Measurements from ENCODE around the gene AHNAK2. TPM values are rescaled to one million over a fixed set of nuclear protein-coding genes. Genes with fewer than 3 reads are reported as not detected.

The AHNAK2 gene
- polyA plus RNA-seq, 1 donor: 2.2 TPM

GRCh38 chr14:104973385-104974145 is 4.6 kb downstream of the AHNAK2 start:
- no peak for DNase-seq

- DNase-seq: no peak
These were observed 5.1 kb downstream of the AHNAK2 start for GRCh38 chr14:104973135-104973384.

- DNase-seq: no peak
These were observed 5.7 kb downstream of the AHNAK2 start for GRCh38 chr14:104972301-104973134.

GRCh38 chr14:104971447-104972240 is 6.5 kb downstream of the AHNAK2 start:
- no peak for DNase-seq

- DNase-seq: no peak
These were observed 7.7 kb downstream of the AHNAK2 start for GRCh38 chr14:104970231-104971068.

GRCh38 chr14:104969741-104970230 is 8.4 kb downstream of the AHNAK2 start:
- DNase-seq: no peak

- no peak for DNase-seq
These were observed 9.4 kb downstream of the AHNAK2 start for GRCh38 chr14:104968541-104969401.

- DNase-seq: no peak
These were observed 10.0 kb downstream of the AHNAK2 start for GRCh38 chr14:104968153-104968527.

GRCh38 chr14:104967386-104968152 is 10.6 kb downstream of the AHNAK2 start:
- DNase-seq: no peak

GRCh38 chr14:104966981-104967385 is 11.2 kb downstream of the AHNAK2 start:
- DNase-seq: no peak

GRCh38 chr14:104966261-104966865 is 11.8 kb downstream of the AHNAK2 start:
- DNase-seq: no peak

- no peak for DNase-seq
These were observed 12.5 kb downstream of the AHNAK2 start for GRCh38 chr14:104965561-104966231.

- DNase-seq: no peak
These were observed 13.6 kb downstream of the AHNAK2 start for GRCh38 chr14:104964546-104964945.

GRCh38 chr14:104957146-104958113 is 20.7 kb downstream of the AHNAK2 start:
- no peak for DNase-seq

GRCh38 chr14:104956290-104956890 is 21.8 kb downstream of the AHNAK2 start:
- no peak for DNase-seq

- DNase-seq: no peak
These were observed 22.8 kb downstream of the AHNAK2 start for GRCh38 chr14:104955396-104955770.

GRCh38 chr14:104954746-104955395 is 23.3 kb downstream of the AHNAK2 start:
- DNase-seq: no peak

All from left kidney (tissue), 2 donors.